ENCODE measurements around the gene GABRE.

GABRE gene

DNA sequence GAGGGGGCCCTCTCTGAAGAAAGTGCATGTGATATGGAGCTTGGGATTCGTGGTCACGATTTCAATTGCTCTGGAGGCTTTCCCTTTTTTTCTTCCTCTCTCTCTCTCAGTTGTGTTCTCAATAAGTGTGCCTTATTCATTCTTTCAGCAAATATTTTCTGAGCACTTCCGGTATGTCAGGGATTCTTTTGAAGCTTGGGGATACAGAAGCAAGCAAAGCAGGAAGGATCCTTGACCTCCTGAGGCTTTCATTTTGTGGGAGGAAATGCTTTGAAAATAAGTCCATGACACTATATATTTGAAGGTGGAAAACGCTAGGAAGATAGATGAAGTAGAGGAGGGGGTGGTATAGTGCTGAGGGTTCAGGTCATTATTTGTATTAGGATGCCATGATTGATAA lies 12.6 kb upstream of the GABRE start:
- TF ChIP-seq, protein P1, sequence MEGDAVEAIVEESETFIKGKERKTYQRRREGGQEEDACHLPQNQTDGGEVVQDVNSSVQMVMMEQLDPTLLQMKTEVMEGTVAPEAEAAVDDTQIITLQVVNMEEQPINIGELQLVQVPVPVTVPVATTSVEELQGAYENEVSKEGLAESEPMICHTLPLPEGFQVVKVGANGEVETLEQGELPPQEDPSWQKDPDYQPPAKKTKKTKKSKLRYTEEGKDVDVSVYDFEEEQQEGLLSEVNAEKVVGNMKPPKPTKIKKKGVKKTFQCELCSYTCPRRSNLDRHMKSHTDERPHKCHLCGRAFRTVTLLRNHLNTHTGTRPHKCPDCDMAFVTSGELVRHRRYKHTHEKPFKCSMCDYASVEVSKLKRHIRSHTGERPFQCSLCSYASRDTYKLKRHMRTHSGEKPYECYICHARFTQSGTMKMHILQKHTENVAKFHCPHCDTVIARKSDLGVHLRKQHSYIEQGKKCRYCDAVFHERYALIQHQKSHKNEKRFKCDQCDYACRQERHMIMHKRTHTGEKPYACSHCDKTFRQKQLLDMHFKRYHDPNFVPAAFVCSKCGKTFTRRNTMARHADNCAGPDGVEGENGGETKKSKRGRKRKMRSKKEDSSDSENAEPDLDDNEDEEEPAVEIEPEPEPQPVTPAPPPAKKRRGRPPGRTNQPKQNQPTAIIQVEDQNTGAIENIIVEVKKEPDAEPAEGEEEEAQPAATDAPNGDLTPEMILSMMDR (IDR thresholded peaks at IDR 0.05): no peak

DNA sequence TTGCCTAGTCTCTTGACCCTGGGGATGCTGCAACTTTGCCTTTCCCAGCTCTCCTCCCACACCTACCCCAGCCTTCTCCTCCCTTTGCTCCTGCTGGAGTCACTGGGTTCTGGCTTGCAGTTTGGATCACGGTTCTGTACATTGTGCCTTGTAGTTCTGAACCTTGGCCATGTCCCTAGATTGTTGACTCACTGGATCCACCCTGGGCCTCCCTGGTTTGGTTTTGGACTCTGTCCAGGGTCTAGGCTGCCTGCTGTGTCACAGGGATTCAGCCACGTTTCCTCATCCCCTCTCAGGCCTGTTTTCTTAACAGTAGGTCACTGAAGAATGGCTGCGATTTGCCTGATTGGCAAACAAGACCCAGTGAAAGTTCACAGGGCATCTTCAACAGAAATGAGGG lies 11.5 kb upstream of the GABRE start:
- TF ChIP-seq, protein P1 (IDR thresholded peaks at IDR 0.05): no peak

DNA sequence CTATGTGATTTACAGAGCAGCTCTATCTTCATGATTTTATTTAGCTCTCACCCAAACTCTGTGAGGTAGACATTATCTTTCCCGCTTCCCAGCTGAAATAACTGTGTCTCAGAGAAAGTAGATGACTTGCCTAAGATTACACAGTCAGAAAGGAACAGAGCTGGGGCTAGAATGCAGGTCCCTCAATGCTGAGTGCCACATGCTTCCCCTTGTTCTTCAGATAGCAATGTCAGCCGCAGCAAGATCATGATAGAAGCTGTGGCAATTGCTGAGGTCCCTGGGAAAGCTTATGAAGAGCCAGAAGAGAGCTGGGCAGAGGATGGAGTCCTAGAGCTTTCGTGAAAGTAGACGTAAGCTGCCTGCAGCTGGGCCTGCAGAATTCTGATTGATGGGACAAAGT lies 11.1 kb upstream of the GABRE start:
- TF ChIP-seq, protein P1 (IDR thresholded peaks at IDR 0.05): no peak

DNA sequence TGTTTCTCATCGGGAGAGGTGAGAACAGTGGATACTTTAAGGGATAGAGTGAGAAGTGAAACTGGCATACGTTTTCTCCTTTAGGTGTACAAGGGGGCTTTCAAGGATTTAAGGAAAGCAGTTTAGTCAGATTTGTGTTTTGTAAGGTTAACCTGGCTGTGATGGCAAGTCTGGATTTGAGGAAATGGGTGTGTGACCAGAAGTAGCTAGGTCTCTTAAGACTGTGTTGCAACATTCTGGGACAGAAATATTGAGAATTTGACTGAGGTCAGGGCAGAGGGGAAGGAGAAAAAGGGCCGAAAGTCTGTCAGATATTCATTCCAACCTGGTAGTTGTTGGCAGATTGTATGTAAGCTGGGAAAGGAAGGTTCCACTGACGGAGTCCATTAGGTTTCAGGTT lies 10.4 kb upstream of the GABRE start:
- TF ChIP-seq, protein P1 (IDR thresholded peaks at IDR 0.05): no peak

DNA sequence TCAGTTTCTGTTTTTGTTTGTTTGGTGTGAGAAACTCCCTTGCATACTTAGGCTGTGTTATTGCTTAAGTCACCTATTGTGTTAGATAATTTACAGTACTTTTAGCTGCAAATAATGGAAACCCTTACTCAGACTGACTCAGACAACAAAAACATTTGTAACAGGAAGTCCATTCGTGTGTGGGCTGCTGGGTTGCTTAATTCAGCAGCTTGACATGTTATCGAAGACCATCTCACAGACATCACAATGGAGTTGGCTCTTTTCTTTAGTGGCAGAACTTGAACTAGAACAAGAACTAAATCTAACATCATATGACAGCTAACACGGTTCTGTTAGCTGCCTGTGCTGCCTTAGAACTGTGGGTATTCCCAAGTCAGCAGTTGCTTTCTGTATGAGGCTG lies 9.9 kb upstream of the GABRE start:
- TF ChIP-seq, protein P1 (IDR thresholded peaks at IDR 0.05): no peak

DNA sequence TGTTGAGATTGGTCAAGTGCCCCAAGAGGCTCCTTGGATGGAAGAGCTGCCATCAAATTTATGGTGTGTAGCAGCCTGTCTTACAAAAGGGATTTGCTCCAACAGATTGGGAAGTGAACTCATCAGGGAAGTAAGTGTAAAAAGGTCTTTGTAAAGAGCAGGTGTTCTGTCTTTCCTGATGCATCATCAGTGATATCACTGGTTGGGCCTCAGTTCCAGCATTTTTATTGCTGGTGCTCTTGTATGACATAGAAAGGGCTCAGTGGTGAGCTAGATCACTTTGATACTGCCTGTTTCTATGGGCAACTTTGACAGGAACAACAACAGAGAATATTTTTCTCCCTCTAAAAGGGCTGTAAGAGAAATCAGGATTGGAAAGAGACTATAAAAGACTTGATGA lies 8.7 kb upstream of the GABRE start:
- TF ChIP-seq, protein P1 (IDR thresholded peaks at IDR 0.05): no peak

DNA sequence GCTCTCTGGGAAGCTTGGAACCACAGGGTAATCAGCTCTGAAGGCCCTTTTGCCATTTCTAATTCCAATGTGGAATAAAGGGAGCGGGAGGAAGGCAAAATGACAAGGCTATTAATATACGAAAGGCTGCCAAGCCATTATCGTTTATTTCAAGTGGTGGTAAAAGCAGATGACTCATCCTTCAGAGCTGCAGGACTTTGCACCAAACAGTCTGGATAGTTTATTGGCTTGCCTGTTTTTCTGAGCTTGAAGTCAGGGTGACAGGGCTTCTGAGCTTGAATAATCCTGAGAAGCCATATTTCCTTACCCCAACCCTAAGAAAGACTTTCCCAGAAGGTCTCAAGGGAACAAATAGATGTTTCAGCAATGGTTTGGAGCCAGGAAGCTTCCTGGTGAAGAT lies 7.7 kb upstream of the GABRE start:
- TF ChIP-seq, protein P1 (IDR thresholded peaks at IDR 0.05): no peak

DNA sequence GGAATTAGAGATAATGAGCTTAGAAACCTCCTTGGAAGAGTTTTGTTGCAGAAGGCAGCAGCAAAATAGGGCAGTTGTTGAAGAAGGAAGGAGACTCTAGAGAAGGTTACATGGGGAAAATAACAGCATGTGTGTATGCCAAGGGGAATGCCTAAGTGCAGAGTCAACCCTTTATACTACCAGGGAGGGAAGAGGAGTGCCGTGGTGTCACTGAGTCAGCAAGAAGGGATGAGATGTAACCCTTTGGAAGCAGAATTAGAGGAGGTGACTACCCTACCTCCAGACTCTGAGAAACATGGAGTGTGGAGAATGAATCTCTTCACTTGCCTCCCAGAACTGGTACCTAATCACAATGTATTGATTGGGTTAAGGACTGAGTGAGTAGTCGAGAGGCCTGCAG lies 6.7 kb upstream of the GABRE start:
- TF ChIP-seq, protein P1 (IDR thresholded peaks at IDR 0.05): no peak

Measured in LNCAP (cell line).